AG08395 (cell line): ENCODE measurements around the gene PAX6.

Source experiments
- DNase-seq: peaks from one replicate; pipeline ENCODE4 v3.0.0; 2012; ENCODE audit warnings: mixed read lengths, low spot score

The PAX6 gene

GRCh38 chr11:31798057-31798553 is 13.0 kb downstream of the PAX6 start:
- DNase-seq: no peak

GRCh38 chr11:31797190-31798056 is 13.7 kb downstream of the PAX6 start:
- DNase-seq: no peak

GRCh38 chr11:31796499-31797189 is 14.5 kb downstream of the PAX6 start:
- DNase-seq: no peak

- no peak for DNase-seq
Observed at GRCh38 chr11:31795706-31796498, 15.2 kb downstream of the PAX6 start.

GRCh38 chr11:31794548-31794947 is 16.6 kb downstream of the PAX6 start:
- DNase-seq: no peak

GRCh38 chr11:31793264-31793663 is 17.9 kb downstream of the PAX6 start:
- no peak for DNase-seq

GRCh38 chr11:31792456-31792855 is 18.7 kb downstream of the PAX6 start:
- no peak for DNase-seq

- DNase-seq: no peak
Observed at GRCh38 chr11:31792036-31792435, 19.1 kb downstream of the PAX6 start.

GRCh38 chr11:31790649-31791048 is 20.5 kb downstream of the PAX6 start:
- DNase-seq: no peak

GRCh38 chr11:31788085-31788484 is 23.0 kb downstream of the PAX6 start:
- DNase-seq: no peak

- no peak for DNase-seq
Observed at GRCh38 chr11:31786996-31787685, 24.0 kb downstream of the PAX6 start.

- DNase-seq: no peak
Observed at GRCh38 chr11:31784611-31785010, 26.5 kb downstream of the PAX6 start.

- no peak for DNase-seq
Observed at GRCh38 chr11:31783252-31783651, 27.9 kb downstream of the PAX6 start.

GRCh38 chr11:31782257-31782656 is 28.9 kb downstream of the PAX6 start:
- no peak for DNase-seq

- no peak for DNase-seq
Observed at GRCh38 chr11:31780480-31780971, 30.6 kb downstream of the PAX6 start.

- DNase-seq: no peak
Observed at GRCh38 chr11:31780078-31780477, 31.0 kb downstream of the PAX6 start.

- DNase-seq: peak; percentile 71
Observed at GRCh38 chr11:31779374-31779791, 31.7 kb downstream of the PAX6 start.

- DNase-seq: no peak
Observed at GRCh38 chr11:31772412-31772811, 38.7 kb downstream of the PAX6 start.

- DNase-seq: no peak
Observed at GRCh38 chr11:31770011-31770700, 41.0 kb downstream of the PAX6 start.

GRCh38 chr11:31768749-31769640 is 42.1 kb downstream of the PAX6 start:
- DNase-seq: no peak
